Fibroblast of upper back skin (primary cell): ENCODE data around the gene ELAVL3.
"Not testable (repeated sequence)": the region's sequence is repeated elsewhere in the genome, so short reads cannot be mapped to it uniquely, and the experiment has no call there.

ENCODE experiments used
- DNase-seq: peaks from one replicate; pipeline ENCODE4 v3.0.0-alpha.2; 2013

Gene ELAVL3

GRCh38 chr19:11435057-11435832, 45.6 kb downstream of the ELAVL3 start, which contains the start of the genes ODAD3 and PRKCSH:
Gene ODAD3, minus strand, starts transcription at chr19:11435121. Its CDS starts 105 bp downstream, at chr19:11435016.
Gene PRKCSH, plus strand, starts transcription at chr19:11435635. Its CDS starts 483 bp downstream, at chr19:11436118.
- peak; percentile 100 for DNase-seq

- DNase-seq, result no peak
Observed at GRCh38 chr19:11434703-11435056, 46.2 kb downstream of the ELAVL3 start.

GRCh38 chr19:11433526-11433925, 47.3 kb downstream of the ELAVL3 start:
- not testable (repeated sequence) for DNase-seq

DNA sequence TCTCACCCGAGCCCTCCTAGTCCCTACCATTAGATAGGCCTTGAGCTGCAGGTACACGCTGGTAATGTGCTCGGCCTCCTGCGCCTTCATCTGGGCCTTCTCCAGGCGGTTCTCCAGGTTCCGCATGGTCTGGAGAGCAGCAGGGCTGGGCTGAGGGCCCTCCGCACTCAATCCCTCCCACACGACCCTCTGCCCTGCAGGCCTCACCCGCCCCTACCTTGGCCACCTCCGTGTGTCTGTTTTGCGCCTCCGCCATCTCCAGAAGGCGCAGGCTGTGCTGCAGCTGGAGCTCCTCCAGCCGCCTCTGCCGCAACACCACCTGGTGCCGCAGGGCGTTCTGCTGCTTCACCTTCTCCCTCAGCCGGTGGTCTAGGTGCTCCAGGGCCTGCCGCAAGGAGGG, 54.2 kb downstream of the ELAVL3 start:
- no peak for DNase-seq

DNA sequence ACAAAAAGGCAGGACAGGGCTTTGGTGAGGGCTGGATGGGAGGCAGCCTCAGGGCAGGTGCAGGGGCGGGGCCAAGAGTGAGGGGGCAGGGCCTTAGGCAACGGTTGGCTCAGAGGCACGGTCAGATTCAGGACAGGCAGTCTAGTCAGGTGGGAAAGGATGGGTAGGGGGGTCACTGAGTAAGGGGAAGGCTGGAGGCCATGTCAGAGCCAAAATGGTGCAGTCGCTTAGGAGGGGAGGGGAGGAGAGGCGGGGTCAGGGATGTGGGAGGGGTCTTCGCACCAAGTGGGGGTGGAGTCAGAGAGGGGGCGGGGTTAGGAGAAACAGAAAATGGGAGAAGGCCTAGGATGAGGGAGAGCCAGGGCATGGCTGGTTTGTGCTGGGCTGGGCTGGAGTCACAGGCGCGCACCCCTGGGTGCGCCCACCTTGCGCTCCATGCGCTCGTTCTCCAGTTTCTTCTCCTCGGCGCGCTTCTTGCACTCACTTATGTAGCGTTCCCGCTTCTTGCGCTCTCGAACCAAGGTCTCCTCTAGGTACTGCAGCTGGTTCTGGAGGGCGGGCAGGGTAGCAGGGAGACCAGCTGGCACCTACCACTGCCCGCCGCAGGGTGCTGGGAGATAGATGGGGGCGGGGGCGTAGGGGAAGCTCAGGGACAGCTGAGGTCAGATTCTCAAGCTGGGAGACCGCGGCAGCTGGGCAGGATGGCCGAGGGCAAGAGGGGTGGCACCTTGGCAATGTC, 55.0 kb downstream of the ELAVL3 start:
- no peak for DNase-seq

- no peak for DNase-seq
Observed at GRCh38 chr19:11423791-11424181, 57.1 kb downstream of the ELAVL3 start.

DNA sequence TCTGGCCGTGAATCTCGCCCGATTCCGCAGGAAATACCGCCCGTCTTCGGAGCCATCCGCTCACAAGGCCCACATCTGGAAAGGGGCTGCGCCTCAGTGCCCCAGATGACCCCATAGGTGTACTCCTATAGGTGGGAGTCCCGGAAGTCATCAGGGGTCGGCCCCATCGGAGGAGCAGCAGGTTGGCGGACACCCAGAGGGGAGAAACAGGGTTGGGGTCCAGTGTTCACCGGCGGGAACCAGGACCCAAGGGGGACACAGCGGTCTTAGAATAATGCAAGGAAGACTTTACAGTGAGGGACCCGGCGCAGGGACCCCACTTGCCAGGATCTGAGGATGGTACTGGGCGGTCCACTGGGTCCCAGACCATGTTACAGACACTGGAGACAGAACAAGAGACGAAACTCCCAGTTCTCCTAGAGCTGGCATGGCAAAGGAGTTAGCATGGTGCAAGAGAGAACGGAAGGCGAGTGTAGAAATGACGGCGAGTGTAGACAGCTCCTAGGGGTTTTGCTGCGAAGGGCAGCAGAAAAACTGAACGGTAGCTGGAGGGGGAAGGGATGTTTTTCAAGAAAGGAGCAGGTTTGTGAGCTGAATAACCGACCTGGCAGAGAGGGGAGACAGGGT, 57.6 kb downstream of the ELAVL3 start:
- no peak for DNase-seq

- peak; percentile 30 for DNase-seq
Observed at GRCh38 chr19:11422163-11423065, 58.4 kb downstream of the ELAVL3 start.

DNA sequence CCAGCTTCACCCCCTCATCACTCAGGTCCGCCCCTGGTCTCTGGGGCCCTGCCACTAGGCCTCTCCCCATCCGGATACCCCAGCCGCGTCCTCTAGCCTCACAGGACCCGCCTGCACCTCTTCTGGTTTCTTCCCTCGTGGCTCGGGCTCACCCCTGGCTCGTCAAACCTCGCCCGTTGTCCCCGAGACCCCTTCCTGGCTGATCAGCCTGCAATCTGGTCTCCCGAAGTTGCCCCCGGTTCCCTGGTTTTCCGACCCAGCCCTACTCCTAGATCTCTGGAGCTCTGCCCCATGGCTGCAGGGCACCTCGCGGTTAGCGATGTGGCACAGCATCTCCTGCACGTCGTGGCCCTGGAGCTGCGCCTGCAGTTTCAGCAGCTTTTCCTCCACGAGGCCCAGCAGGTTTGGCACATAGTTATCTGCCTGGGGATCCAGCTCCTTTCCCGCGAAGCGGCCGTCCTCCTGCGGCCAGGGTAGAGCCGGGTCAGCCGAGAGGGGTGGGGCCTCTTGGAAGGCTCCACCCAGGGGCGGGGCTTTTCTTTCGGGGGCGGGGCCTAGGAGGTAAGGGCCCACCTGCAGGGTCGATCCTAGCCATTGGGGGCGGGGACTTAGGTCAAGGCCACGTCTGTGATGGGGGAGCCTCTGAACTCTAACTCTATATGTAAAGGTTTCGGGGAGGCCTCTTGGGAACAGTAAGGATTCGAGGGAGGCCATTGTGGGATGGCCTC, 59.3 kb downstream of the ELAVL3 start:
- no peak for DNase-seq

- DNase-seq, result peak; percentile 9
Observed at GRCh38 chr19:11420429-11421370, 60.1 kb downstream of the ELAVL3 start.

DNA sequence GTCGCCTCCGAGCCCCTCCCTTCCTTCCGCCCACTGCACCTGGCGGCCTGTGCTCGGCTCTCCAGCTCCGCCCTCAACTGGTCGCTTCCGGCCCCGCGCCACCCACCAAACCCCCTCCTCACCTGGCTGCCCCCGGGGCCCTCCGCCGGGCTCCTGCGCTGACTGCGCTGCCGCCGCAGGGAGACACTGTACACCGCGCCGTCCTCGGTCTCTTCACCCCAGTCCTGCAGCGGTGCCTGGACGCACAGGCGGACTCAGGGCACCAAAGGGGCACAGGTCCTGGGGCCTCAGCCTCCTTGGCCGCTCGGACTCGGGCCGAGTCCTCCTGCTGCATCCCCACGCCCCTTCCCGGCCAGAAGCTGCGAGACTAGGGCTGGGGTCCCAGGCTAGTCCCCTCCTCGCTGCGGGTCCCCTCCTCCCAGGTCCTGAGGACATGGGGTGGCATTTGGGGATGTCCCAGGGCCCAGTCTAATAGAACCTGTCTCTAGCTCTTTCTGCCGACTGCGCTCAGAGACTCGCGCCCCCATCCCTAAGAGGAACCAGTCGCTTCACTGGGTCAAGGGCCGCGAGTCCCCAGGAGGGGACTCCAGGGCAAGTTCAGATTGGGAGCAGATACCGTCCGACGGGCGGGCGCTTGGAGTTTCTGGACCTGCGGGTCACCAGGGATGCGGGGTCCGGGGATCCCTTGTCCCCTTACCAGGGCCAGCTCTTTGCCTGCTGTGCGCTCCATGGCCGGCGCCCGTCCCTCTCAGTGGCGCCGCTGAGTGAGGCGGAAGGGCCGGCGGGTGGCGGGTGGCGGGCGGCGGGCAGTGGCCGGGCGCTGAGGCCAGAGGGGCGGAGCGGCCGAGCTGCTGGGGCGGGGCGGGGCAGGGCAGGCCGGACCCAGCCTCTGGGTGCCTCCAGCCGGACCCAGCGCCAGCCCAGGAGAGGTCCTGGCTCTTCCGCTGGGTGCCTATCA, 62.0 kb downstream of the ELAVL3 start, which contains the start of gene RGL3:
RGL3 (minus strand) TSS at position 766 of the 958 bp plus-strand sequence; CDS start at position 730, 36 bp downstream.
- DNase-seq, result no peak

DNA sequence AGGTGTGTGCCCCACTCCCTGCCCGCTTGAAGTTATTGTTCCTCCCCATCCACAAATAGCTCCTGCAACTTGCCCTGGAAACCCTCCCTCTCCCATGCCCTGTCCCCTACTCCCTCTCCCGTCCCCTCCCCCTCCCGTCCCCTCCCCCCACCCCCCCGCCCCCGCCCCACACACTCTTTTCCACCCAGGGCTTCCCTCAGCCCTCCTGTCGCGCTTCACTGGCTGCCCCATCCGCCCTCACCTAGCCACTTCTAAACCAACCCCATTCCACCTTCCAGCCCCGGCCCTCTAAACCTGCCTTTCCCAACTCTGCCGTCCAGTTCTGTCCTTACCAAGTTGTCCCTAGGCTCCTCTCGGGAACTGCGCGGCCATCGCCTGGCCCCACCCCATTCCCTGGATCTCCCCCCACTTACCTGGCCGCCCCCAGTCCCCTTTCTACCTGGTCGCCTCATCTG, 62.7 kb downstream of the ELAVL3 start:
- no peak for DNase-seq

DNA sequence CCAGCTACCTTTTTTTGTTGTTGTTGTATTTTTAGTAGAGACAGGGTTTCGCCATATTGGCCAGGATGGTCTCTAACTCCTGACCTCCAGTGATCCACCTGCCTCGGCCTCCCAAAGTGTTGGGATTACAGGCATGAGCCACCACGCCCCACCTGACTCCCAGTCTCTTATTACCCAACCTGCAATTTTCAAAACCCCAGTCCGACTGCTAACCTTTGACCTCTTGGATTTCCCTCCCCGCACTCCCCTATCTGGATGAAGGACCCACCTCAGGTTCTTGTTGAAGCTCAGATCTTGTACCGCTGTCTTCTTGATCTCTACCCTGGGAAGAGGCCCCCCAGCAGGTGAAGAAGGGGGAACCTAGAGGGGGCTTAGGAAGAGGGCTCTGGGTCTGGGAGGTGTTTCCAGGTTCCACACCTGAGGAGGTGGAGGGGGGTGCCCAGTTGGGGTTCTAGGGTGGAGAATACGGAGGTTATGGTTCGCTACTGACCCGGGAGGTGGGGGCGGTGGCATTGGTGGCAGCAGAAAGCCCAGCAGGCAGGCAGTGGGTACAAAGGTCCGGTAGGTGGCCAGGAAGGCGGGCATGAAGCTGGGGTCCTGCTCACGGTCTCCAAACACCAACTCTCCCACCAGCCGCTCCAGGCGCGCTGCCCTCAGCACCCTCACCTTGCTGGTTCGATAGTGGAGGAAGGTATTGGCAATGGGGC, 64.3 kb downstream of the ELAVL3 start:
- DNase-seq, result no peak

DNA sequence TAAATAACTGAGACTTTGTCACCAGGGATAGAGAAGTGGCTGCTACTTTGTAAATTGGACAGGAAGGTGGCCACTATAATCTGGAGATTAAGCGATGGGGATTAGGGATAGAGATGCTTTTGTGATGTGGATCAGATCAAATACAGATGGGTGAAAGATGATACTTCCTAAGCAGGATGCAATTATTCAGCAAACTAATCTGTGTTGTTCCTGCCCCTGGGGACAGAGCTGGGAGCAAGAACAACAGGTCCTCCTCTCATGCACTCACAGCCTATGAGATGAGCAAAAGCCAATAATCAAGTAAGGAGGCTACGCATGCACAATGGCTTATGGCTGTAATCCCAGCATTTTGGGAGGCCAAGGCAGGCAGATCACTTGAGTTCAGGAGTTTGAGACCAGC, 66.3 kb downstream of the ELAVL3 start:
- DNase-seq, result no peak

GRCh38 chr19:11410682-11411081, 70.2 kb downstream of the ELAVL3 start:
- DNase-seq, result peak; percentile 40

- no peak for DNase-seq
Observed at GRCh38 chr19:11408591-11408990, 72.3 kb downstream of the ELAVL3 start.

DNA sequence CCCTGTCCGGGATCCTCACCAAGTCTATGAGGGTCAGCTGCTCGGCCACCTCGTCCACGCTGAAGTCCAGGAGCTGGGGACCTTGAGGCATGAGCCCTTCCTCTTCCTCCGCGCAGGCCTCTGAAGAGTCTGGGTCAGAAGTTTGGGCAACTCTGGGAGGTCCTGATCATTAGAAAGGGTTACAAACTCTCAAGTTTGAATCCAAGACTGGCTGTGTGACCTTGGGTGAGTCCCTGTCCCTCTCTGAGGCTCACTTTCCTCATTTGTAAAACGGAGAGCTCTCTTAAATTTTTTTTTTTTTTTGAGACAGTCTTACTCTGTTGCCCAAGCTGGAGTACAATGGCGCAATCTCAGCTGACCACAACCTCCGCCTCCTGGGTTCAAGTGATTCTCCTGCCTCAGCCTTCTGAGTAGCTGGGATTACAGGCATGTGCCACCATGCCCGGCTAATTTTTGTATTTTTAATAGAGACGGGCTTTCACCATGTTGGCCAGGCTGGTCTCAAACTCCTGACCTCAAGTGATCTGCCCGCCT, 74.1 kb downstream of the ELAVL3 start:
- not testable (repeated sequence) for DNase-seq
